Measurements from ENCODE around the gene TADA2B. TPM values are rescaled to one million over a fixed set of nuclear protein-coding genes. Genes with fewer than 3 reads are reported as not detected.
"Not testable (repeated sequence)": the region's sequence is repeated elsewhere in the genome, so short reads cannot be mapped to it uniquely, and the experiment has no call there.

Gene TADA2B
- total RNA-seq, 5 donors from 2014 or later (not counting 1 experiment from before 2014, with no cell fraction given) = 36.6 to 44.8 (median 42.3) TPM

DNA sequence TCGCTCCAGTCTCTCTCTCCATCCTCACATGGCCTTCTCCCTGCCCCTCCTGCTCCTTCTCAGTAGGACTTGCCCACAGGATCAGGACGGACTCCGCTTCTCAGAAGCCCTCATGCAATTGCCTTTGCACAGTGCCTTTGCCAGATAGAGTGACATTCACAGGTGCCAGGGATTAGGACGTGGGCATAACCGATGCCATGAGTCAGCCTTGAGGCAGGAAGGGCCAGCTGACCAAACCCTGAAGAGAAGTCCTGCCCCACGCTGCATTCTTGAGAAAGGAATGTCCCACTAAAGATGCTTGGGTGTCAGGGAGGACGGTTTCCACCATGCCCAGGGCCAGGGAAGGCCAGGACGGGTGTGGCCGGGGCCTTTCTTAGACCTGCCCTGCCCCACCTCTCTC lies 31.3 kb downstream of the TADA2B start:
- ATAC-seq (replicated peaks in 1 of 4) = no peak
- peaks cover 8 to 9% (median 8%) of the 10 kb centered on the region in 3 donors for H3K4me1 Mint-ChIP-seq

DNA sequence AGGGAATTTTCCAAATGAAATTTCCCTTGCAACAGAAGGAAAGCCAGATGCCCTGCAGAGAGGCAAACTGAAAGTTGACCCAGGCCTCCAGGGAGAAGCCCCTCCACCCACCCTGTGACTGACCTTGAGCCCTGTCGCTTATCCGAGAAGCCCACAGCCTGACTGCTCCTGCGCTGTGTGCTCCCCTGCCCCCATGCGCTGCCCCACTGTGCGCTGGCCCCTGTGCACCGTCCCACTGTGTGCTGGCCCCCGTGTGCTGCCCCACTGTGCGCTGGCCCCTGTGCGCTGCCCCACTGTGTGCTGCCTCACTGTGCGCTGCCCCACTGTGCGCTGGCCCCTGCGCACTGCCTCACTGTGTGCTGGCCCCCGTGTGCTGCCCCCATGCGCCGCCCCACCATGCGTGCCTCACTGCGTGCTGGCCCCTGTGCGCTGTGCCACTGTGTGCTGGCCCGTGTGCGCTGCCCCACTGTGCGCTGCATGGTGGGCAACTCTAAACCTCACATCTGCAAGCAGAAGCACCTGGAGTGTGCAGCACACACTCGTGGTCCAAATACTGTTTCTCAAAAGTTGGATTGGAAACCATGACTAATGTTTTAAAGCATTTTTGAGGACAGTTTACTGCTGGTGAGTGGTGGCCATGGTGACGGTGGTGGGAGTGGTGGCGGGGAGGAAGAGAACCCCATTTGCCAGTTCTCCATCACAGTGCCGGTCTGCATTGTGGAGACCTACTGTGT lies 33.0 kb downstream of the TADA2B start:
- H3K36me3 ChIP-seq (ENCODE audit: control insufficient read depth in 2 of 2, extremely low read depth in 1 of 2, insufficient read depth in 1 of 2, low read length in 1 of 2) = no peaks in the 10 kb centered on the region
- no peak for ATAC-seq (replicated peaks in 1 of 4)

More for the DNA sequence above, 31.3 kb downstream of the TADA2B start:
- Mint-ChIP-seq H3K27ac (no peak overlapping the region), H3K9me3 (no peaks in the 10 kb centered on the region), H3K27me3 (peaks cover 0 to 6% of the 10 kb centered on the region in 2 donors), H3K36me3 (no peaks in the 10 kb centered on the region), H3K4me3 (no peak overlapping the region)
- POLR2A ChIA-PET = no interaction called here
- 75% methylated on average over 8 of the region's 9 CpGs for WGBS (ENCODE audit: insufficient coverage)
- CTCF ChIA-PET = interaction anchor here in 1 of 2 donors (0.7 kb wide), 1 partner anchor 421 kb away, joined by 3 read pairs; no protein-coding TSS in a partner anchor
- no peak overlapping the region for H3K27ac ChIP-seq (ENCODE audit: low read length)
- no peaks in the 10 kb centered on the region for H3K9me3 ChIP-seq
- no peak for DNase-seq
- H3K4me1 ChIP-seq (ENCODE audit: control insufficient read depth in 1 of 2, extremely low read depth in 1 of 2, insufficient read depth in 2 of 2, low read length in 2 of 2) = peaks cover 2 to 8% of the 10 kb centered on the region in 2 experiments
- no peak overlapping the region for H3K4me3 ChIP-seq (ENCODE audit: control insufficient read depth in 1 of 2, extremely low read depth in 1 of 2, low read length in 1 of 2)
- no peaks in the 10 kb centered on the region for H3K36me3 ChIP-seq (ENCODE audit: control insufficient read depth in 2 of 2, extremely low read depth in 1 of 2, insufficient read depth in 1 of 2, low read length in 1 of 2)
- peaks cover 0 to 17% of the 10 kb centered on the region in 2 experiments for H3K27me3 ChIP-seq (replicated peaks in 1 of 2; ENCODE audit: control insufficient read depth in 2 of 2, extremely low read depth in 1 of 2, insufficient read depth in 2 of 2, low read length in 1 of 2)

DNA sequence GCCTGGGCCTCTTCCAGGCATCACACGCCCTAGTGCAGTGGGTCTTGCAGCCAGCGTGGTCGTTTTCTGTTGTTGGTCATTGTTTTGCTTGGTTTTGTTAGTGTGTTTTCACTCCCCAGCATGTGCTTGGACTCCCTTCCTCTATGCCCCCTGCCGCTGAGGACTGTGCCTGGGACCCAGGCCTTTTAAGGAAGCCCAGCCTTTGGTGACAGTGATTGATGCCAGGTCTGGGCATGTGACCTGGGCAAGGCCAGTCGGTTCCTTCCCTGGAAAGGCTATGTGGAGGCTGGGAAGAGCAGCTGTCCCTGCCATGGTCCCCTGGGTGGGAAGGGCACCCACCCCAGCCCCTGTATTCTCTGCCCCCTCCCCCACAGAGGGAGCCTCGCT lies 33.5 kb downstream of the TADA2B start:
- Mint-ChIP-seq H3K4me1 (no peaks in the 10 kb centered on the region), H3K36me3 (no peaks in the 10 kb centered on the region), H3K27ac (no peak overlapping the region), H3K27me3 (peaks cover 0 to 15% of the 10 kb centered on the region in 2 donors), H3K4me3 (no peak overlapping the region), H3K9me3 (peaks cover 0 to 6% (median 0%) of the 10 kb centered on the region in 3 donors)
- DNase-seq = no peak
- POLR2A ChIA-PET = interaction anchor here in 1 of 2 donors (0.6 kb wide), 1 partner anchor 16 kb away, joined by 3 read pairs; no protein-coding TSS in a partner anchor
- CTCF ChIA-PET = interaction anchor here in 1 of 2 donors (0.6 kb wide), 1 partner anchor 1386 kb away, joined by 5 read pairs; no protein-coding TSS in a partner anchor
- Histone ChIP-seq H3K27ac (ENCODE audit: low read length) (no peak overlapping the region), H3K36me3 (ENCODE audit: control insufficient read depth in 2 of 2, extremely low read depth in 1 of 2, insufficient read depth in 1 of 2, low read length in 1 of 2) (no peaks in the 10 kb centered on the region), H3K9me3 (no peaks in the 10 kb centered on the region), H3K4me1 (ENCODE audit: control insufficient read depth in 1 of 2, extremely low read depth in 1 of 2, insufficient read depth in 2 of 2, low read length in 2 of 2) (no peaks in the 10 kb centered on the region), H3K27me3 (replicated peaks in 1 of 2; ENCODE audit: control insufficient read depth in 2 of 2, extremely low read depth in 1 of 2, insufficient read depth in 2 of 2, low read length in 1 of 2) (peaks cover 0 to 12% of the 10 kb centered on the region in 2 experiments), H3K4me3 (ENCODE audit: control insufficient read depth in 1 of 2, extremely low read depth in 1 of 2, low read length in 1 of 2) (no peak overlapping the region)
- no peak for ATAC-seq (replicated peaks in 1 of 4)
- WGBS (ENCODE audit: insufficient coverage) = 43% methylated on average over 1 of the region's 6 CpGs

More for the DNA sequence above, 33.0 kb downstream of the TADA2B start:
- Histone ChIP-seq H3K4me3 (ENCODE audit: control insufficient read depth in 1 of 2, extremely low read depth in 1 of 2, low read length in 1 of 2) (no peak overlapping the region), H3K9me3 (no peaks in the 10 kb centered on the region), H3K27ac (ENCODE audit: low read length) (no peak overlapping the region), H3K4me1 (ENCODE audit: control insufficient read depth in 1 of 2, extremely low read depth in 1 of 2, insufficient read depth in 2 of 2, low read length in 2 of 2) (peaks cover 0 to under 1% of the 10 kb centered on the region in 2 experiments), H3K27me3 (replicated peaks in 1 of 2; ENCODE audit: control insufficient read depth in 2 of 2, extremely low read depth in 1 of 2, insufficient read depth in 2 of 2, low read length in 1 of 2) (peaks cover 0 to 14% of the 10 kb centered on the region in 2 experiments)
- H3K4me1 Mint-ChIP-seq = peaks cover 0 to under 1% (median 0%) of the 10 kb centered on the region in 3 donors
- ChIA-PET CTCF (no interaction called here), POLR2A (no interaction called here)
- 82% methylated on average over 23 of the region's 25 CpGs for WGBS (ENCODE audit: insufficient coverage)
- no peak overlapping the region for H3K4me3 Mint-ChIP-seq
- peaks cover 0 to 6% (median 0%) of the 10 kb centered on the region in 3 donors for H3K9me3 Mint-ChIP-seq
- no peaks in the 10 kb centered on the region for H3K36me3 Mint-ChIP-seq
- H3K27ac Mint-ChIP-seq = no peak overlapping the region
- H3K27me3 Mint-ChIP-seq = peaks cover 0 to 15% of the 10 kb centered on the region in 2 donors
- DNase-seq = no peak

DNA sequence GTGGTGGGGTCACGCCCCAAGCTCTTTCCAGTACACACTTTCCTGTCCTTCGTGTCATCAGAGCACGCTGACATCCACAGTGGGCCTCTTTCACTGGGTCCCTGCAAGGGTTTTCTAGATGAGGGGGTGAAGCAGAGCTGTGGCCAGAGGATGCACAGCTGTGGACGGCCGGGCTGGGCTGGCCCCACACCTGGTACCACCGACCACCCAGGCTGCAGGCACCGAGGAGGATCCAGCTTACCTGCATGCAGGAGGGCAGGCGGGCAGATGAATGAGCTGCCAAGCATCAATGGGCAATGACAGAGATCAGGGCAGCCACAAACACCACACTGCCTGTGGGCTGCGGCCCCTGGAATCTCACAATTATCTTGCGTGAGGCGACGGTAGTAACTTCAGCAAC lies 34.2 kb downstream of the TADA2B start:
- Mint-ChIP-seq H3K27ac (no peak overlapping the region), H3K4me1 (no peaks in the 10 kb centered on the region), H3K4me3 (no peak overlapping the region), H3K27me3 (peaks cover 0 to 18% of the 10 kb centered on the region in 2 donors), H3K9me3 (peaks cover 0 to 6% (median 0%) of the 10 kb centered on the region in 3 donors), H3K36me3 (no peaks in the 10 kb centered on the region)
- WGBS (ENCODE audit: insufficient coverage) = 90% methylated on average over 5 of the region's 12 CpGs
- H3K27ac ChIP-seq (ENCODE audit: low read length) = no peak overlapping the region
- H3K27me3 ChIP-seq (replicated peaks in 1 of 2; ENCODE audit: control insufficient read depth in 2 of 2, extremely low read depth in 1 of 2, insufficient read depth in 2 of 2, low read length in 1 of 2) = peaks cover 0 to 17% of the 10 kb centered on the region in 2 experiments
- DNase-seq = no peak
- POLR2A ChIA-PET = interaction anchor here (0.5 to 0.6 kb wide), 2 partner anchors 15 to 207 kb away, joined by 3 to 5 read pairs; no protein-coding TSS in a partner anchor
- no peaks in the 10 kb centered on the region for H3K4me1 ChIP-seq (ENCODE audit: control insufficient read depth in 1 of 2, extremely low read depth in 1 of 2, insufficient read depth in 2 of 2, low read length in 2 of 2)
- no peaks in the 10 kb centered on the region for H3K9me3 ChIP-seq
- H3K4me3 ChIP-seq (ENCODE audit: control insufficient read depth in 1 of 2, extremely low read depth in 1 of 2, low read length in 1 of 2) = no peak overlapping the region
- ATAC-seq (replicated peaks in 1 of 4) = no peak
- CTCF ChIA-PET = no interaction called here
- H3K36me3 ChIP-seq (ENCODE audit: control insufficient read depth in 2 of 2, extremely low read depth in 1 of 2, insufficient read depth in 1 of 2, low read length in 1 of 2) = no peaks in the 10 kb centered on the region

DNA sequence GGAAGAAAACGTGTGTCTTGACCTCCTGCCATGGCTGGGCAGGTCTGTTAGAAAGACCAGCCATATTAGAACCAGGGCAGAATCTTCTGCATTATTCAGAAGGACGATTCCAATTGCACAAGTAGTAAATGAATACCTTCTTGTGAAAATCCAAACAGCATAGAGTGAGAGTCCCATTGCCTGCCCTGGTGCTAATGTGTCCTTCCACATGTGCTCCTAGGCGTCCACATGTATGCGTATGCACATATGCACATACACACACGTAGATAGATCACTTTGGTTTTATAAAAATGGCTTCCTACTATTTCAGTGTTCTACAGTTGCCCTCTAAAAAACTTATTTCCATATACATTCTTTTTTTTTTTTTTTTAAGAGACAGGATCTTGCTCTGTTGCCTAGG lies 34.9 kb downstream of the TADA2B start:
- Histone ChIP-seq H3K27me3 (replicated peaks in 1 of 2; ENCODE audit: control insufficient read depth in 2 of 2, extremely low read depth in 1 of 2, insufficient read depth in 2 of 2, low read length in 1 of 2) (peaks cover 0 to 18% of the 10 kb centered on the region in 2 experiments), H3K27ac (ENCODE audit: low read length) (no peak overlapping the region), H3K36me3 (ENCODE audit: control insufficient read depth in 2 of 2, extremely low read depth in 1 of 2, insufficient read depth in 1 of 2, low read length in 1 of 2) (no peaks in the 10 kb centered on the region), H3K4me1 (ENCODE audit: control insufficient read depth in 1 of 2, extremely low read depth in 1 of 2, insufficient read depth in 2 of 2, low read length in 2 of 2) (no peaks in the 10 kb centered on the region), H3K4me3 (ENCODE audit: control insufficient read depth in 1 of 2, extremely low read depth in 1 of 2, low read length in 1 of 2) (no peak overlapping the region), H3K9me3 (no peaks in the 10 kb centered on the region)
- 75% methylated on average over 2 of the region's 5 CpGs for WGBS (ENCODE audit: insufficient coverage)
- DNase-seq = no peak
- ChIA-PET POLR2A (no interaction called here), CTCF (interaction anchor here in 1 of 2 donors (0.6 kb wide), 1 partner anchor 360 kb away, joined by 4 read pairs; no protein-coding TSS in a partner anchor)
- Mint-ChIP-seq H3K36me3 (no peaks in the 10 kb centered on the region), H3K27ac (no peak overlapping the region), H3K9me3 (peaks cover 0 to 6% (median 0%) of the 10 kb centered on the region in 3 donors), H3K4me1 (no peaks in the 10 kb centered on the region), H3K4me3 (no peak overlapping the region), H3K27me3 (peaks cover 4 to 22% of the 10 kb centered on the region in 2 donors)
- no peak for ATAC-seq (replicated peaks in 1 of 4)

DNA sequence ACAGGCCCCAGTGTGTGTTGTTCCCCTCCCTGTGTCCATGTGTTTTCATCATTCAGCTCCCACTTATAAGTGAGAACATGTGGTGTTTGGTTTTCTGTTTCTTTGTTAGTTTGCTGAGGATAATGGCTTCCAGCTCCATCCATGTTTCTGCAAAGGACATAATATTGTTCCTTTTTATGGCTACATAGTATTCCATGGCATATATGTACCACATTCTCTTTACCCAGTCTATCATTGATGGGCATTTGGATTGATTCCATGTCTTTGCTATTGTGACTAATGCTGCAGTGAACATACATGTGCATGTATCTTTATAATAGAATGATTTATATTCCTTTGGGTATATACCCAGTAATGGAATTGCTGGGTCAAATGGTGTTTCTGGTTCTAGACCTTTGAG lies 36.3 kb downstream of the TADA2B start:
- ATAC-seq (replicated peaks in 1 of 4); H3K36me3 Mint-ChIP-seq; H3K9me3 Mint-ChIP-seq; H3K36me3 ChIP-seq (ENCODE audit: control insufficient read depth in 2 of 2, extremely low read depth in 1 of 2, insufficient read depth in 1 of 2, low read length in 1 of 2); POLR2A ChIA-PET; H3K27ac Mint-ChIP-seq; DNase-seq; H3K4me1 Mint-ChIP-seq; H3K9me3 ChIP-seq; H3K4me3 Mint-ChIP-seq; H3K4me3 ChIP-seq (ENCODE audit: control insufficient read depth in 1 of 2, extremely low read depth in 1 of 2, low read length in 1 of 2); H3K27ac ChIP-seq (ENCODE audit: low read length); H3K4me1 ChIP-seq (ENCODE audit: control insufficient read depth in 1 of 2, extremely low read depth in 1 of 2, insufficient read depth in 2 of 2, low read length in 2 of 2): not testable (repeated sequence)
- peaks cover 12 to 34% of the 10 kb centered on the region in 2 donors for H3K27me3 Mint-ChIP-seq
- CTCF ChIA-PET = interaction anchor here in 1 of 2 donors (0.7 kb wide), 1 partner anchor 66 kb away, joined by 3 read pairs; no protein-coding TSS in a partner anchor
- peaks cover 3 to 28% of the 10 kb centered on the region in 2 experiments for H3K27me3 ChIP-seq (replicated peaks in 1 of 2; ENCODE audit: control insufficient read depth in 2 of 2, extremely low read depth in 1 of 2, insufficient read depth in 2 of 2, low read length in 1 of 2)
